Measurements from ENCODE around the gene TRIM54. TPM values are rescaled to one million over a fixed set of nuclear protein-coding genes. Genes with fewer than 3 reads are reported as not detected.

Gene TRIM54
- total and polyA plus RNA-seq, 2 of the 4 experiments (the other 2 are of a cell fraction) = 0.15 TPM; not detected in 1

DNA sequence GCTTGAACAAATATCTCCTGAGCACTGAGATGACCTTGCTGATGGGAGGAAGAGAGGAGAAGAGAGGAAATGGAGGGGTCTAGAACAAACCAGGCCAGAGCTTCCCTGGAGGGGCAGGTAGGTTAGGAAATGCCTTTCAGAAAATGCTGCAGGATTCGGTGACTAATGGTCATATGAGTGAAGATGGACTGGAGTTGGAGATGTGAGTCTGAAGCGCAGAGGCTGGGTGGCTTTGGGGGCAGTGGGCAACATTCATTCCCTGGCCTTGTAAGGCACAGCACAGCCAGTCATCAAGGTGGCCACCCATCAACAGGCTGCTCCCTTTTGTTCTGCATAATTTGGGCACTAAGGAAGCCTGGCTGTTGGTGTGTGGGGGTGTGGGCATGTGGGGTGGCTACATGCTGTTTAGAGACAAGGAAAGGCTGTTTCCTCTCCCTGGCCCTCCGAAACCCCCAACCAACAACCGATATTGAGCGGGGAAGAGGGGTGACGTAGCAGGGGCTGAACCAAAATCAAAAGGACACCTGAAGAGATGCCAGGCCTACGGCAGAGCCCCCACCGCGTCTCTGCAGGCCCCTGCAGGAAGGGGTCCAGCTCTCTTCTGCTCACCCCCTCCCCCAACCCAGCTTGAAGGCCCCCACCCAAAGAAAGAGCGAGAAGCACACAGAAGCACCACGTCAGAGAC, 20.8 kb upstream of the TRIM54 start:
- Histone ChIP-seq H3K36me3 (ENCODE audit: control insufficient read depth, insufficient read depth, low read length) (no peaks in the 10 kb centered on the region), H4K91ac (ENCODE audit: insufficient read depth, low read depth, low read length) (no peak overlapping the region), H3K23ac (ENCODE audit: low read depth, low read length) (no peak overlapping the region; the same call in 1 of the 2 replicates), H3K4me1 (ENCODE audit: control insufficient read depth, insufficient read depth, low read length) (peaks cover 4% of the 10 kb centered on the region; the same call in 1 of the 2 replicates), H4K5ac (ENCODE audit: low read depth, low read length) (no peak overlapping the region), H3K4me3 (ENCODE audit: insufficient read depth, low read depth, low read length) (no peak overlapping the region), H3K79me1 (ENCODE audit: low read depth in 1 of 2, low read length in 2 of 2) (no peaks in the 10 kb centered on the region), H3K27ac (ENCODE audit: insufficient read depth, low read length) (no peak overlapping the region), H3K27me3 (ENCODE audit: control insufficient read depth, insufficient read depth, low read length) (peaks cover 86% of the 10 kb centered on the region), H3K56ac (ENCODE audit: extremely low read depth, insufficient read depth, low read length) (no peak overlapping the region), H2BK15ac (ENCODE audit: low read depth, low read length) (no peak overlapping the region), H4K20me1 (ENCODE audit: insufficient read depth, low read length) (no peaks in the 10 kb centered on the region), H3K9me3 (ENCODE audit: control insufficient read depth, insufficient read depth, low read length) (no peaks in the 10 kb centered on the region; the same call in 1 of the 2 replicates), H4K8ac (ENCODE audit: low read depth in 2 of 2, low read length in 2 of 2) (no peak overlapping the region), H3K4me2 (ENCODE audit: low read depth, low read length) (no peak overlapping the region), H2AFZ (replicated peaks; ENCODE audit: low read length, poor library complexity) (no peak overlapping the region), H2AK9ac (replicated peaks; ENCODE audit: low read depth, low read length, poor library complexity) (no peak overlapping the region), H2BK20ac (ENCODE audit: low read depth, low read length) (no peak overlapping the region), H2AK5ac (ENCODE audit: low read depth, low read length) (no peak overlapping the region), H2BK120ac (ENCODE audit: low read depth, low read length) (no peak overlapping the region), H3K9me1 (ENCODE audit: insufficient read depth, low read length) (peaks cover under 1% of the 10 kb centered on the region; the same call in 1 of the 2 replicates), H3K14ac (replicated peaks; ENCODE audit: low read depth, low read length) (no peak overlapping the region), H3K4ac (ENCODE audit: low read depth, low read length) (no peak overlapping the region), H3K9ac (ENCODE audit: low read depth, low read length) (no peak overlapping the region), H2BK5ac (ENCODE audit: low read depth, low read length, poor library complexity, severe bottlenecking) (no peak overlapping the region), H3K18ac (ENCODE audit: low read depth, low read length) (no peak overlapping the region)
- BruUV-seq (replicated peaks) = no TSS peak
- no peak for DNase-seq
- in situ Hi-C loops (cut with MboI; ENCODE audit: low sequenced_read_pairs) (no loop called here), dilution Hi-C loops (cut with HindIII; ENCODE audit: low sequenced_read_pairs, unreplicated experiment) (no loop called here), intact Hi-C loops (cut with micrococcal nuclease) (no loop called here)
- ChIA-PET CTCF (no interaction called here), POLR2A (ENCODE audit: unreplicated experiment) (no interaction called here)
- WGBS, 2 experiments (ENCODE audit: extremely low coverage in 2 of 2, insufficient read length in 1 of 2) = 93% methylated on average over 2 of the region's 11 CpGs; no CpG with 5 or more reads in 1 of the 2 experiments
- no peak for ATAC-seq (ENCODE audit: low read depth)
- no peak for TF ChIP-seq CHD1 (IDR thresholded peaks at IDR 0.05; ENCODE audit: low read depth, low read length)
- no peak for TF ChIP-seq RCOR1 (IDR thresholded peaks at IDR 0.05; ENCODE audit: insufficient replicate concordance, low read length)
- no peak for TF ChIP-seq MXI1 (IDR thresholded peaks at IDR 0.05; ENCODE audit: borderline replicate concordance, low read depth, low read length)
- TF ChIP-seq NFE2L2 (IDR thresholded peaks at IDR 0.05; ENCODE audit: low read depth, low read length) = no peak
- TF ChIP-seq, protein P1, sequence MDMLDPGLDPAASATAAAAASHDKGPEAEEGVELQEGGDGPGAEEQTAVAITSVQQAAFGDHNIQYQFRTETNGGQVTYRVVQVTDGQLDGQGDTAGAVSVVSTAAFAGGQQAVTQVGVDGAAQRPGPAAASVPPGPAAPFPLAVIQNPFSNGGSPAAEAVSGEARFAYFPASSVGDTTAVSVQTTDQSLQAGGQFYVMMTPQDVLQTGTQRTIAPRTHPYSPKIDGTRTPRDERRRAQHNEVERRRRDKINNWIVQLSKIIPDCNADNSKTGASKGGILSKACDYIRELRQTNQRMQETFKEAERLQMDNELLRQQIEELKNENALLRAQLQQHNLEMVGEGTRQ (IDR thresholded peaks at IDR 0.05; ENCODE audit: low read depth, low read length) = no peak
- no peak for TF ChIP-seq BHLHE40 (IDR thresholded peaks at IDR 0.05; ENCODE audit: low read depth, low read length)
- TF ChIP-seq, protein P2, sequence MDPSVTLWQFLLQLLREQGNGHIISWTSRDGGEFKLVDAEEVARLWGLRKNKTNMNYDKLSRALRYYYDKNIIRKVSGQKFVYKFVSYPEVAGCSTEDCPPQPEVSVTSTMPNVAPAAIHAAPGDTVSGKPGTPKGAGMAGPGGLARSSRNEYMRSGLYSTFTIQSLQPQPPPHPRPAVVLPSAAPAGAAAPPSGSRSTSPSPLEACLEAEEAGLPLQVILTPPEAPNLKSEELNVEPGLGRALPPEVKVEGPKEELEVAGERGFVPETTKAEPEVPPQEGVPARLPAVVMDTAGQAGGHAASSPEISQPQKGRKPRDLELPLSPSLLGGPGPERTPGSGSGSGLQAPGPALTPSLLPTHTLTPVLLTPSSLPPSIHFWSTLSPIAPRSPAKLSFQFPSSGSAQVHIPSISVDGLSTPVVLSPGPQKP (IDR thresholded peaks at IDR 0.05; ENCODE audit: borderline replicate concordance, low read depth, low read length) = no peak
- TF ChIP-seq MAFK (IDR thresholded peaks at IDR 0.05; ENCODE audit: low read depth, low read length) = no peak
- TF ChIP-seq FOS (IDR thresholded peaks at IDR 0.05; ENCODE audit: low read depth, low read length) = no peak
- no peak for TF ChIP-seq SMC3 (IDR thresholded peaks at IDR 0.05; ENCODE audit: low read depth, low read length)
- TF ChIP-seq RAD21 (IDR thresholded peaks at IDR 0.05; ENCODE audit: low read length) = no peak
- TF ChIP-seq POLR2A (IDR thresholded peaks at IDR 0.05; ENCODE audit: low read depth, low read length) = no peak
- no peak for TF ChIP-seq CTCF (conservative IDR thresholded peaks at IDR 0.05; ENCODE audit: low read depth, low read length)
- no peak for TF ChIP-seq MAZ (IDR thresholded peaks at IDR 0.05; ENCODE audit: borderline replicate concordance, low read depth, low read length)
- no peak for TF ChIP-seq CEBPB (IDR thresholded peaks at IDR 0.05; ENCODE audit: low read depth, low read length)
- no peak for TF ChIP-seq RFX5 (IDR thresholded peaks at IDR 0.05; ENCODE audit: low read depth, low read length)

Data from IMR-90 (cell line).